ENCODE measurements around the gene CYP3A5. TPM values are rescaled to one million over a fixed set of nuclear protein-coding genes. Genes with fewer than 3 reads are reported as not detected.
A peak's percentile ranks its signal among the peaks of the same experiment; 100 is the strongest.

The CYP3A5 gene
- total and polyA plus RNA-seq, 2 of the 8 experiments (the other 6 are each of a cell fraction or from before 2014, with no cell fraction given): 0.06 TPM; not detected in 1

GRCh38 chr7:99601656-99602310 is 78.0 kb downstream of the CYP3A5 start (continued):
- TF ChIP-seq CHD7 (IDR thresholded peaks at IDR 0.05; ENCODE audit: insufficient replicate concordance, low read length) (no peak), MAX (IDR thresholded peaks at IDR 0.05) (0 out of 2 replicates have a peak, but pooled peaks have one; percentile 19), TBP (IDR thresholded peaks at IDR 0.05; ENCODE audit: low read depth, low read length) (no peak), RAD21 (IDR thresholded peaks at IDR 0.05 in 1 of 2, conservative IDR thresholded peaks at IDR 0.05 in 1 of 2; ENCODE audit: low read depth in 2 of 2, low read length in 2 of 2) (peak; percentile 42 to 47), EZH2 (IDR thresholded peaks at IDR 0.05; ENCODE audit: low read depth, low read length, severe bottlenecking) (no peak), TCF12 (IDR thresholded peaks at IDR 0.05; ENCODE audit: low read depth, low read length) (no peak), TEAD4 (IDR thresholded peaks at IDR 0.05; ENCODE audit: low read depth, low read length) (no peak)

All from H1 (cell line).